Right ventricle myocardium superior (tissue), 1 donor: ENCODE measurements around the gene ALCAM. TPM values are rescaled to one million over a fixed set of nuclear protein-coding genes. Genes with fewer than 3 reads are reported as not detected.

ENCODE experiments used
- ATAC-seq: fragments of 200-7000 bp; cut with Tn5 transposase; one replicate; pipeline ENCODE4 v1.9.1; 2020; ENCODE audit warnings: mild to moderate bottlenecking; ENCODE audit not compliant: poor library complexity
- DNase-seq: peaks from one replicate; pipeline ENCODE4 v3.0.0-alpha.2; 2020
- intact Hi-C: fragments of 100-400 bp; cut with DNase I; formaldehyde crosslinking; loops from one replicate; pipeline ENCODE4 v1.11.2; 2022
- long read RNA-seq: library from polyadenylated mRNA; unstranded; transcript quantifications from one replicate; pipeline ENCODE4 v2.0.0, GENCODE V29; 2021
- total RNA-seq: library from RNA; stranded (reverse); fragmentation: NEBNext Ultra II Directional; extraction: Animal tissue kit (Norgen Biotek cat#: 25700); gene quantifications from one replicate; pipeline ENCODE4 v1.2.1, GENCODE V29; 2021
- donor health status: DM: no; HTN: yes; CAD: no; lungs with severe emphysema.

The ALCAM gene
- total RNA-seq = 3.5 TPM
- long read RNA-seq, partial matches to known transcripts = 0 of 1 reads
- long read RNA-seq, other reads (novel, unspliced or antisense) = 0 of 1 reads

- peak; percentile 95 for ATAC-seq
- intact Hi-C loops = loop anchor here (10.0 kb wide), 1 partner anchor 742 kb away; no protein-coding TSS in a partner anchor
- DNase-seq = peak; percentile 93
Measured at GRCh38 chr3:105366326-105367062, at the start of gene ALCAM. Gene ALCAM, plus strand, starts transcription at chr3:105366909.

- intact Hi-C loops = no loop called here
- ATAC-seq = no peak
- no peak for DNase-seq
Measured at GRCh38 chr3:105317841-105318240, 48.9 kb upstream of the ALCAM start.

GRCh38 chr3:105322570-105323273 is 44.0 kb upstream of the ALCAM start:
- ATAC-seq (no peak), DNase-seq (no peak)
- intact Hi-C loops = no loop called here

- no peak for DNase-seq
- no peak for ATAC-seq
- intact Hi-C loops = no loop called here
Measured at GRCh38 chr3:105323274-105323599, 43.5 kb upstream of the ALCAM start.

GRCh38 chr3:105324951-105325350 is 41.8 kb upstream of the ALCAM start:
- no peak for ATAC-seq
- no peak for DNase-seq
- intact Hi-C loops = no loop called here

- intact Hi-C loops = no loop called here
- DNase-seq (no peak), ATAC-seq (no peak)
Measured at GRCh38 chr3:105327662-105328337, 38.9 kb upstream of the ALCAM start.

- DNase-seq (no peak), ATAC-seq (no peak)
- intact Hi-C loops = no loop called here
Measured at GRCh38 chr3:105328338-105328730, 38.4 kb upstream of the ALCAM start.

GRCh38 chr3:105332961-105333360 is 33.7 kb upstream of the ALCAM start:
- no peak for DNase-seq
- intact Hi-C loops = no loop called here
- no peak for ATAC-seq

- ATAC-seq = no peak
- DNase-seq = no peak
Measured at GRCh38 chr3:105334138-105334882, 32.4 kb upstream of the ALCAM start.

GRCh38 chr3:105339946-105340345 is 26.8 kb upstream of the ALCAM start:
- no peak for DNase-seq
- intact Hi-C loops = no loop called here
- ATAC-seq = no peak

More at GRCh38 chr3:105334138-105334882, 32.4 kb upstream of the ALCAM start:
- intact Hi-C loops = no loop called here

GRCh38 chr3:105343991-105344390 is 22.7 kb upstream of the ALCAM start:
- no peak for DNase-seq
- intact Hi-C loops = no loop called here
- ATAC-seq = no peak

- ATAC-seq (no peak), DNase-seq (no peak)
- intact Hi-C loops = no loop called here
Measured at GRCh38 chr3:105345156-105345555, 21.6 kb upstream of the ALCAM start.

- intact Hi-C loops = no loop called here
- ATAC-seq = no peak
- DNase-seq = no peak
Measured at GRCh38 chr3:105347625-105348302, 18.9 kb upstream of the ALCAM start.

GRCh38 chr3:105348307-105348706 is 18.4 kb upstream of the ALCAM start:
- no peak for ATAC-seq
- DNase-seq = no peak
- intact Hi-C loops = no loop called here

- ATAC-seq = no peak
- intact Hi-C loops = no loop called here
- no peak for DNase-seq
Measured at GRCh38 chr3:105349684-105350387, 16.9 kb upstream of the ALCAM start.

GRCh38 chr3:105351821-105352220 is 14.9 kb upstream of the ALCAM start:
- DNase-seq = no peak
- no peak for ATAC-seq
- intact Hi-C loops = no loop called here

GRCh38 chr3:105352976-105353375 is 13.7 kb upstream of the ALCAM start:
- DNase-seq = no peak
- intact Hi-C loops = no loop called here
- ATAC-seq = no peak
